T-cell (primary cell): Measurements from ENCODE around the gene RAN. TPM values are rescaled to one million over a fixed set of nuclear protein-coding genes. Genes with fewer than 3 reads are reported as not detected.

Experiments
- ATAC-seq, 4 experiments: fragments of 200-7000 bp in 3 of 4; fragments of 150-1000 bp in 1 of 4; cut with Tn5 transposase; replicated peaks in 1 of 4; 1 replicate in 3 of 4; 2 replicates in 1 of 4; pipeline ENCODE4 v1.10.0; 2021; ENCODE audit warnings: moderate library complexity in 3 of 4, mild to moderate bottlenecking in 2 of 4, moderate number of reproducible peaks in 1 of 4
- CTCF ChIA-PET, 2 donors: fragments of 300-600 bp; sonication (Branson Sonifier 250); formaldehyde crosslinking; loops; one replicate each; lab custom pipeline; 2022; ENCODE audit warnings: antibody characterized with exemption in 2 of 2; lab: Charles Lee
- POLR2A ChIA-PET, 2 donors: fragments of 300-600 bp; sonication (Branson Sonifier 250); formaldehyde crosslinking; loops; one replicate each; lab custom pipeline; 2022; ENCODE audit warnings: antibody characterized with exemption in 2 of 2; lab: Charles Lee
- DNase-seq, 35 experiments: peaks; one replicate each; pipeline versions ENCODE4 v3.0.0 to v3.0.0-alpha.2; 2013 to 2023
- H3K27ac ChIP-seq: one replicate; pipeline ENCODE4 v1.5.1; 2013; ENCODE audit warnings: low read length
- H3K27me3 ChIP-seq, 2 experiments: replicated peaks in 1 of 2; 1 replicate in 1 of 2; 2 replicates in 1 of 2; pipeline versions ENCODE4 v1.6.1 to v1.7.0; 2013; ENCODE audit warnings: low read length in 1 of 2, mixed read lengths in 1 of 2; ENCODE audit not compliant: control insufficient read depth in 2 of 2, insufficient read depth in 2 of 2; ENCODE audit errors: extremely low read depth in 1 of 2
- H3K36me3 ChIP-seq, 2 donors: 1 replicate in 1 of 2; 2 replicates in 1 of 2; pipeline versions ENCODE4 v1.6.1 to v1.7.0; 2013; ENCODE audit warnings: low read length in 1 of 2; ENCODE audit not compliant: control insufficient read depth in 2 of 2, insufficient read depth in 1 of 2; ENCODE audit errors: extremely low read depth in 1 of 2
- H3K4me1 ChIP-seq, 2 experiments: 1 replicate in 1 of 2; 2 replicates in 1 of 2; pipeline versions ENCODE4 v1.6.1 to v1.7.0; 2013; ENCODE audit warnings: low read length in 2 of 2, mixed read lengths in 1 of 2; ENCODE audit not compliant: insufficient read depth in 2 of 2, control insufficient read depth in 1 of 2; ENCODE audit errors: extremely low read depth in 1 of 2
- H3K4me3 ChIP-seq, 2 donors: 1 replicate in 1 of 2; 2 replicates in 1 of 2; pipeline versions ENCODE4 v1.5.1 to v1.7.0; 2013; ENCODE audit warnings: mild to moderate bottlenecking in 2 of 2, low read length in 1 of 2, moderate library complexity in 1 of 2; ENCODE audit not compliant: control insufficient read depth in 1 of 2; ENCODE audit errors: extremely low read depth in 1 of 2
- H3K9me3 ChIP-seq: 2 replicates; pipeline ENCODE4 v1.7.0; 2013
- H3K27ac Mint-ChIP-seq, 2 donors: one replicate each; pipeline ENCODE4 v1.8.0; 2020 to 2021; ENCODE audit warnings: mild to moderate bottlenecking in 2 of 2, mixed read lengths in 2 of 2
- H3K27me3 Mint-ChIP-seq, 2 donors: one replicate each; pipeline ENCODE4 v1.8.0; 2021 to 2022; ENCODE audit warnings: mixed read lengths in 2 of 2
- H3K36me3 Mint-ChIP-seq: one replicate; pipeline ENCODE4 v1.8.0; 2021; ENCODE audit warnings: mixed read lengths
- H3K4me1 Mint-ChIP-seq, 3 donors: one replicate each; pipeline ENCODE4 v1.8.0; 2020 to 2022; ENCODE audit warnings: mixed read lengths in 3 of 3, mild to moderate bottlenecking in 1 of 3
- H3K4me3 Mint-ChIP-seq, 3 donors: one replicate each; pipeline ENCODE4 v1.8.0; 2020 to 2022; ENCODE audit warnings: mild to moderate bottlenecking in 3 of 3, mixed read lengths in 3 of 3, moderate library complexity in 3 of 3
- H3K9me3 Mint-ChIP-seq, 3 donors: one replicate each; pipeline ENCODE4 v1.8.0; 2020 to 2022; ENCODE audit warnings: mixed read lengths in 3 of 3
- WGBS: methylation state at CpG from one replicate; pipeline ENCODE4 v1.1.5; 2013; ENCODE audit warnings: missing lambda C conversion rate; ENCODE audit not compliant: insufficient coverage; 5-methylcytosine and 5-hydroxymethylcytosine counted together
- total RNA-seq, 35 experiments: library from RNA in 6 of 35; stranded (reverse) in 6 of 35; fragments of 120-200 nt in 1 of 35; gene quantifications; one replicate each; pipeline versions ENCODE4 v1.2.1 to v1.2.4 and lab custom pipeline; 2013 to 2026

Gene RAN
- total RNA-seq (100 to 1,000 TPM; 304 to 367 (median 308) TPM), total RNA-seq (lab: John Stamatoyannopoulos, UW) (153 to 1,267 (median 219) reads per million in 29 experiments)
- total RNA-seq (2013), result 431 TPM

- Mint-ChIP-seq H3K4me1 (peaks cover 65 to 74% (median 70%) of the 10 kb centered on the region in 3 donors), H3K9me3 (no peaks in the 10 kb centered on the region), H3K27ac (peak within 1 kb of the TSS; percentile 95), H3K4me3 (peak within 1 kb of the TSS; percentile 83 to 94 (median 91)), H3K27me3 (no peaks in the 10 kb centered on the region), H3K36me3 (peaks cover 35% of the 10 kb centered on the region)
- ATAC-seq, result peak; percentile 83 to 86 (median 84)
- Histone ChIP-seq H3K27me3 (no peaks in the 10 kb centered on the region), H3K9me3 (no peaks in the 10 kb centered on the region), H3K4me3 (peak within 1 kb of the TSS; percentile 76 to 78), H3K36me3 (peaks cover 12 to 36% of the 10 kb centered on the region in 2 donors), H3K27ac (peak within 1 kb of the TSS; percentile 91), H3K4me1 (peaks cover 23 to 45% of the 10 kb centered on the region in 2 experiments)
- ChIA-PET POLR2A (no interaction called here), CTCF (interaction anchor here (1.0 to 1.5 kb wide), 5 partner anchors 32 to 55 kb away, joined by 3 to 6 read pairs (median 4); partner anchors contain the start of gene STX2 (in 1 of the 2))
- 1% methylated on average over 109 of the region's 118 CpGs for WGBS
- DNase-seq, result peak; percentile 77 to 96 (median 88)
These were observed at the start of gene RAN for GRCh38 chr12:130871286-130872178. RAN (plus strand) TSS chr12:130872066; CDS start chr12:130872594, 528 bp downstream.

GRCh38 chr12:130825771-130826150 lies 46.1 kb upstream of the RAN start:
- peaks cover 16% of the 10 kb centered on the region for H3K36me3 Mint-ChIP-seq
- Histone ChIP-seq H3K4me1 (peaks cover 2 to 11% of the 10 kb centered on the region in 2 experiments), H3K27ac (no peak overlapping the region), H3K9me3 (no peaks in the 10 kb centered on the region), H3K27me3 (no peaks in the 10 kb centered on the region), H3K36me3 (peaks cover 6 to 30% of the 10 kb centered on the region in 2 donors), H3K4me3 (no peak overlapping the region)
- 100% methylated on average over 2 of the region's 6 CpGs for WGBS
- no peak overlapping the region for H3K27ac Mint-ChIP-seq
- ATAC-seq (peak in 1 of 4 experiments; percentile 22), DNase-seq (no peak)
- H3K27me3 Mint-ChIP-seq, result no peaks in the 10 kb centered on the region
- CTCF ChIA-PET, result interaction anchor here (1.1 to 1.7 kb wide), 6 partner anchors 11 to 307 kb away, joined by 4 to 7 read pairs (median 6); no protein-coding TSS in a partner anchor
- no peaks in the 10 kb centered on the region for H3K9me3 Mint-ChIP-seq
- POLR2A ChIA-PET, result interaction anchor here in 1 of 2 donors (0.7 kb wide), 1 partner anchor 232 kb away, joined by 3 read pairs; no protein-coding TSS in a partner anchor
- no peak overlapping the region for H3K4me3 Mint-ChIP-seq
- H3K4me1 Mint-ChIP-seq, result peaks cover 11 to 27% (median 24%) of the 10 kb centered on the region in 3 donors

- Histone ChIP-seq H3K27me3 (no peaks in the 10 kb centered on the region), H3K4me1 (peaks cover 2 to 11% of the 10 kb centered on the region in 2 experiments), H3K9me3 (no peaks in the 10 kb centered on the region), H3K36me3 (peaks cover 6 to 28% of the 10 kb centered on the region in 2 donors), H3K4me3 (no peak overlapping the region), H3K27ac (no peak overlapping the region)
- H3K9me3 Mint-ChIP-seq, result no peaks in the 10 kb centered on the region
- ATAC-seq (peak; percentile 88 to 99 (median 94)), DNase-seq (peak; percentile 38 to 85 (median 66))
- WGBS, result 43% methylated on average over 17 of the region's 21 CpGs
- no peaks in the 10 kb centered on the region for H3K27me3 Mint-ChIP-seq
- ChIA-PET CTCF (interaction anchor here (0.6 to 1.7 kb wide), 15 partner anchors 9 to 308 kb away, joined by 3 to 7 read pairs (median 4); no protein-coding TSS in a partner anchor), POLR2A (no interaction called here)
- peaks cover 11 to 28% (median 20%) of the 10 kb centered on the region in 3 donors for H3K4me1 Mint-ChIP-seq
- peaks cover 11% of the 10 kb centered on the region for H3K36me3 Mint-ChIP-seq
- no peak overlapping the region for H3K27ac Mint-ChIP-seq
- no peak overlapping the region for H3K4me3 Mint-ChIP-seq
These were observed 45.6 kb upstream of the RAN start for GRCh38 chr12:130826151-130826801.

GRCh38 chr12:130827432-130827831 lies 44.4 kb upstream of the RAN start:
- Histone ChIP-seq H3K27me3 (no peaks in the 10 kb centered on the region), H3K9me3 (no peaks in the 10 kb centered on the region), H3K4me1 (peaks cover 2 to 11% of the 10 kb centered on the region in 2 experiments), H3K27ac (no peak overlapping the region), H3K4me3 (no peak overlapping the region), H3K36me3 (peaks cover 6 to 24% of the 10 kb centered on the region in 2 donors)
- CTCF ChIA-PET, result interaction anchor here (1.1 to 1.2 kb wide), 2 partner anchors 10 to 305 kb away, joined by 4 read pairs; no protein-coding TSS in a partner anchor
- POLR2A ChIA-PET, result no interaction called here
- Mint-ChIP-seq H3K36me3 (peaks cover 9% of the 10 kb centered on the region), H3K9me3 (no peaks in the 10 kb centered on the region), H3K27me3 (no peaks in the 10 kb centered on the region), H3K4me1 (peaks cover 11 to 28% (median 23%) of the 10 kb centered on the region in 3 donors), H3K27ac (peak overlapping the region; percentile 39 to 55), H3K4me3 (no peak overlapping the region)
- WGBS, result 75% methylated on average over 2 of the region's 3 CpGs
- DNase-seq, result no peak
- no peak for ATAC-seq

GRCh38 chr12:130828895-130829294 lies 43.0 kb upstream of the RAN start:
- Mint-ChIP-seq H3K27me3 (no peaks in the 10 kb centered on the region), H3K4me3 (no peak overlapping the region), H3K4me1 (peaks cover 18 to 34% (median 28%) of the 10 kb centered on the region in 3 donors), H3K36me3 (no peaks in the 10 kb centered on the region), H3K27ac (no peak overlapping the region), H3K9me3 (no peaks in the 10 kb centered on the region)
- Histone ChIP-seq H3K4me1 (peaks cover 2 to 13% of the 10 kb centered on the region in 2 experiments), H3K27ac (no peak overlapping the region), H3K9me3 (no peaks in the 10 kb centered on the region), H3K4me3 (no peak overlapping the region), H3K36me3 (peaks cover 0 to 12% of the 10 kb centered on the region in 2 donors), H3K27me3 (no peaks in the 10 kb centered on the region)
- DNase-seq (no peak), ATAC-seq (no peak)
- POLR2A ChIA-PET, result interaction anchor here in 1 of 2 donors (0.6 kb wide), 1 partner anchor 45 kb away, joined by 9 read pairs; no protein-coding TSS in a partner anchor
- 98% methylated on average over 6 of the region's 8 CpGs for WGBS
- CTCF ChIA-PET, result interaction anchor here (0.6 to 1.2 kb wide), 2 partner anchors 303 to 393 kb away, joined by 3 to 4 read pairs; no protein-coding TSS in a partner anchor
